Tibial nerve (tissue), 4 donors: ENCODE results near the gene TYW1.
"Not testable (repeated sequence)": the region's sequence is repeated elsewhere in the genome, so short reads cannot be mapped to it uniquely, and the experiment has no call there.

Experiments
- CTCF ChIP-seq, 5 experiments: fragments of 200-600 bp in 3 of 5; fragments of 450-650 bp in 2 of 5; sonication (generic) in 3 of 5; IDR thresholded peaks; one replicate each; pipeline ENCODE4 v1.5.1; 2016 to 2019; ENCODE audit warnings: antibody characterized with exemption in 5 of 5, mild to moderate bottlenecking in 3 of 5, moderate library complexity in 2 of 5
- EP300 ChIP-seq, 2 donors: sonication (generic); formaldehyde crosslinking; IDR thresholded peaks; one replicate each; pipeline ENCODE4 v1.6.1; 2017; ENCODE audit warnings: antibody characterized with exemption in 2 of 2, mild to moderate bottlenecking in 1 of 2
- POLR2A ChIP-seq, 2 donors: fragments of 450-650 bp; IDR thresholded peaks; one replicate each; pipeline ENCODE4 v1.6.1; 2017; ENCODE audit warnings: antibody characterized with exemption in 2 of 2, mild to moderate bottlenecking in 2 of 2, moderate library complexity in 2 of 2

GRCh38 chr7:67192123-67192702 is 195.6 kb downstream of the TYW1 start:
- not testable (repeated sequence) for TF ChIP-seq CTCF, POLR2A, EP300 (IDR thresholded peaks at IDR 0.05)
